Transverse colon (tissue), 4 donors: ENCODE results near the gene BEND7.

ENCODE experiments used
- EP300 ChIP-seq: sonication (generic); formaldehyde crosslinking; IDR thresholded peaks from one replicate; pipeline ENCODE4 v1.6.1; 2017; ENCODE audit warnings: antibody characterized with exemption, low read depth
- POLR2A ChIP-seq: fragments of 450-650 bp; IDR thresholded peaks from one replicate; pipeline ENCODE4 v1.6.1; 2016; ENCODE audit warnings: antibody characterized with exemption, mild to moderate bottlenecking, moderate library complexity
- POLR2AphosphoS5 ChIP-seq, 3 donors: sonication (generic); formaldehyde crosslinking; IDR thresholded peaks; one replicate each; pipeline ENCODE4 v1.6.1; 2016; ENCODE audit warnings: antibody characterized with exemption in 3 of 3
- TF ChIP-seq, protein P1 (sequence below), 5 experiments: fragments of 200-600 bp in 3 of 5; fragments of 450-650 bp in 2 of 5; sonication (generic) in 3 of 5; IDR thresholded peaks; 1 replicate in 2 of 5; 2 replicates in 3 of 5; pipeline ENCODE4 v1.5.1; 2016 to 2017; ENCODE audit warnings: antibody characterized with exemption in 5 of 5, inconsistent platforms in 3 of 5, mild to moderate bottlenecking in 2 of 5, moderate library complexity in 1 of 5

DNA sequence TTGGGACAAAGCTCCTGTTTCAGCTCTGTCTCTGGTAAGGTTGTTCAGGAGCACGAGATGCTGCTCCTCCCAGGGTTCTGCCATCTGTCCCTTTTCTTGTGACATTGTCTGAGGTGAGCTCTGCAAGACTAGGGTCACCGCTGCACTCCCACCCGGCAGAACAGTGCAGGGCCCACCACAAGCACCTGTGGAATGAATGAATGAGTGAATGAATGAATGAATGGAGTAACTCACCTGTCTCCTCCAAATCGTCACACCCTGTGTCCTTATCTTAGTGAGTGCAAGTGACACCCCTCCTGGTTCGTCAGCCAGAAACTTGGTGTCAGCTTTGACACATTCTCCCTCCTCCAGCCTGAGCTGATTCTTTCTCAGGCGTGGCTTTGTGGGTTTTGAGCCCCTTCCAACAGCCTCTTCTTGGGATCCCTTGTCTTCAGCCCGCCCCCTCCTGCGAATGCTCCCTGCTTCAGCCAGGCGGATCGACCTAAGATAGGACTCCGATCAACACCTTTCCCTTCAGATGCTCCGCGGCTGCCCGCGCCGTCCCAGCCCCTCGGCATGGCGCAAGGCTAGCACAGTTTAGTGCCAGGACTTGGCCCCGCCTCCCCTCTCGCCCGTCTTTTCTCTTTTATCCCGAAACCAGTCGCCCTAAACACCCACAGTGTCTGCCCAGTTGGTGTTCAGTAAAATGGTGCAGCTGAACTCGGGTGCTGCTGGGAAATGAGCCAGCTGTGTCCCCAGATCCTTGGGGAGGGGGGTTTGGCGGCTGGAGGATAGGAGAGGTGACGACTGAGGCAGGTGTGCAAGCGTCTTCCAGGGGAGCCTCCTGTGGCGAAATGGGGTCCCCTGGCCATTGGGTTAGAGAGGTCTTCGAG is 89.3 kb downstream of the BEND7 start:
- TF ChIP-seq, protein P1, sequence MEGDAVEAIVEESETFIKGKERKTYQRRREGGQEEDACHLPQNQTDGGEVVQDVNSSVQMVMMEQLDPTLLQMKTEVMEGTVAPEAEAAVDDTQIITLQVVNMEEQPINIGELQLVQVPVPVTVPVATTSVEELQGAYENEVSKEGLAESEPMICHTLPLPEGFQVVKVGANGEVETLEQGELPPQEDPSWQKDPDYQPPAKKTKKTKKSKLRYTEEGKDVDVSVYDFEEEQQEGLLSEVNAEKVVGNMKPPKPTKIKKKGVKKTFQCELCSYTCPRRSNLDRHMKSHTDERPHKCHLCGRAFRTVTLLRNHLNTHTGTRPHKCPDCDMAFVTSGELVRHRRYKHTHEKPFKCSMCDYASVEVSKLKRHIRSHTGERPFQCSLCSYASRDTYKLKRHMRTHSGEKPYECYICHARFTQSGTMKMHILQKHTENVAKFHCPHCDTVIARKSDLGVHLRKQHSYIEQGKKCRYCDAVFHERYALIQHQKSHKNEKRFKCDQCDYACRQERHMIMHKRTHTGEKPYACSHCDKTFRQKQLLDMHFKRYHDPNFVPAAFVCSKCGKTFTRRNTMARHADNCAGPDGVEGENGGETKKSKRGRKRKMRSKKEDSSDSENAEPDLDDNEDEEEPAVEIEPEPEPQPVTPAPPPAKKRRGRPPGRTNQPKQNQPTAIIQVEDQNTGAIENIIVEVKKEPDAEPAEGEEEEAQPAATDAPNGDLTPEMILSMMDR (IDR thresholded peaks at IDR 0.05) = no peak
- TF ChIP-seq EP300 (no peak), POLR2AphosphoS5 (IDR thresholded peaks at IDR 0.05) (no peak), POLR2A (no peak)
